ENCODE results near the gene CTPS2. TPM values are rescaled to one million over a fixed set of nuclear protein-coding genes. Genes with fewer than 3 reads are reported as not detected.
"Not testable (repeated sequence)": the region's sequence is repeated elsewhere in the genome, so short reads cannot be mapped to it uniquely, and the experiment has no call there.

The CTPS2 gene
- total RNA-seq, 1 donor from 2014 or later = 9.9 TPM

- DNase-seq = no peak
- intact Hi-C loops (cut with micrococcal nuclease) = no loop called here
Measured at GRCh38 chrX:16612257-16612897, 100.1 kb downstream of the CTPS2 start.

GRCh38 chrX:16610654-16611053 is 101.8 kb downstream of the CTPS2 start:
- H3K4me1 Mint-ChIP-seq; ATAC-seq (ENCODE audit: low read depth); H3K27ac Mint-ChIP-seq; H3K4me3 Mint-ChIP-seq; H3K9me3 Mint-ChIP-seq; DNase-seq; POLR2A ChIA-PET; CTCF ChIA-PET; H3K27me3 Mint-ChIP-seq; intact Hi-C loops (cut with micrococcal nuclease): not testable (repeated sequence)
- H3K36me3 Mint-ChIP-seq (ENCODE audit: low read depth) = peaks cover 28% of the 10 kb centered on the region

More at GRCh38 chrX:16612257-16612897, 100.1 kb downstream of the CTPS2 start:
- peaks cover 26% of the 10 kb centered on the region for H3K36me3 Mint-ChIP-seq (ENCODE audit: low read depth)
- TF ChIP-seq CTCF (IDR thresholded peaks at IDR 0.05) = no peak
- no peak overlapping the region for H3K4me3 Mint-ChIP-seq
- ATAC-seq (ENCODE audit: low read depth) = no peak
- no peaks in the 10 kb centered on the region for H3K9me3 Mint-ChIP-seq
- H3K27me3 Mint-ChIP-seq = no peaks in the 10 kb centered on the region
- no peaks in the 10 kb centered on the region for H3K4me1 Mint-ChIP-seq
- H3K27ac Mint-ChIP-seq = no peak overlapping the region
- ChIA-PET POLR2A (no interaction called here), CTCF (no interaction called here)

- H3K4me1 Mint-ChIP-seq = no peaks in the 10 kb centered on the region
- TF ChIP-seq CTCF (IDR thresholded peaks at IDR 0.05) = no peak
- ChIA-PET CTCF (no interaction called here), POLR2A (no interaction called here)
- H3K27ac Mint-ChIP-seq = no peak overlapping the region
- no peaks in the 10 kb centered on the region for H3K27me3 Mint-ChIP-seq
- no peaks in the 10 kb centered on the region for H3K9me3 Mint-ChIP-seq
- no peak overlapping the region for H3K4me3 Mint-ChIP-seq
- DNase-seq = no peak
- peaks cover 28% of the 10 kb centered on the region for H3K36me3 Mint-ChIP-seq (ENCODE audit: low read depth)
- intact Hi-C loops (cut with micrococcal nuclease) = no loop called here
- ATAC-seq (ENCODE audit: low read depth) = no peak
Measured at GRCh38 chrX:16610121-16610621, 102.3 kb downstream of the CTPS2 start.

- ChIA-PET CTCF (no interaction called here), POLR2A (no interaction called here)
- H3K27me3 Mint-ChIP-seq = no peaks in the 10 kb centered on the region
- peaks cover 13% of the 10 kb centered on the region for H3K4me1 Mint-ChIP-seq
- H3K36me3 Mint-ChIP-seq (ENCODE audit: low read depth) = peaks cover 24% of the 10 kb centered on the region
- no peak for ATAC-seq (ENCODE audit: low read depth)
- no peak for TF ChIP-seq CTCF (IDR thresholded peaks at IDR 0.05)
- no peaks in the 10 kb centered on the region for H3K9me3 Mint-ChIP-seq
- intact Hi-C loops (cut with micrococcal nuclease) = no loop called here
- H3K4me3 Mint-ChIP-seq = no peak overlapping the region
- H3K27ac Mint-ChIP-seq = no peak overlapping the region
- no peak for DNase-seq
Measured at GRCh38 chrX:16606142-16606720, 106.2 kb downstream of the CTPS2 start.

GRCh38 chrX:16604337-16604736 is 108.1 kb downstream of the CTPS2 start:
- intact Hi-C loops (cut with micrococcal nuclease) = no loop called here
- no peaks in the 10 kb centered on the region for H3K9me3 Mint-ChIP-seq
- no peak for TF ChIP-seq CTCF (IDR thresholded peaks at IDR 0.05)
- peaks cover 13% of the 10 kb centered on the region for H3K4me1 Mint-ChIP-seq
- no peak overlapping the region for H3K27ac Mint-ChIP-seq
- CTCF ChIA-PET = no interaction called here
- H3K36me3 Mint-ChIP-seq (ENCODE audit: low read depth) = peaks cover 20% of the 10 kb centered on the region
- H3K4me3 Mint-ChIP-seq = no peak overlapping the region
- ATAC-seq (ENCODE audit: low read depth) = no peak
- DNase-seq = no peak
- POLR2A ChIA-PET = no interaction called here
- no peaks in the 10 kb centered on the region for H3K27me3 Mint-ChIP-seq
